PC-3 (cell line): ENCODE measurements around the gene CFAP126. TPM values are rescaled to one million over a fixed set of nuclear protein-coding genes. Genes with fewer than 3 reads are reported as not detected.
"Not testable (repeated sequence)": the region's sequence is repeated elsewhere in the genome, so short reads cannot be mapped to it uniquely, and the experiment has no call there.

Experiments used
- ATAC-seq: fragments of 200-7000 bp; cut with Tn5 transposase; 2 replicates; pipeline ENCODE4 v1.9.1; 2020; ENCODE audit warnings: mild to moderate bottlenecking, moderate library complexity
- BruUV-seq: library from RNA; stranded (reverse); fragments of 400-500 nt; replicated peaks from 2 replicates; lab custom pipeline; 2021; lab: Mats Ljungman, UMichigan
- CTCF ChIA-PET: fragments of 300-600 bp; sonication (Branson Sonifier 250); formaldehyde crosslinking; loops from one replicate; lab custom pipeline; 2022; ENCODE audit warnings: antibody characterized with exemption; lab: Charles Lee
- POLR2A ChIA-PET: fragments of 300-600 bp; sonication (Branson Sonifier 250); formaldehyde crosslinking; loops from one replicate; lab custom pipeline; 2022; ENCODE audit warnings: antibody characterized with exemption; ENCODE audit not compliant: unreplicated experiment; lab: Charles Lee
- DNase-seq: peaks from one replicate; pipeline ENCODE4 v3.0.0-alpha.2; 2015
- H2AFZ ChIP-seq: fragments of 300-600 bp; sonication (generic); 2 replicates; pipeline ENCODE4 v1.6.0; 2016; ENCODE audit warnings: antibody characterized with exemption, low read length
- H3F3A ChIP-seq: fragments of 300-600 bp; sonication (generic); one replicate; pipeline ENCODE4 v1.6.0; 2017; ENCODE audit warnings: antibody characterized with exemption, low read length, control low read depth, mild to moderate bottlenecking; ENCODE audit not compliant: unreplicated experiment
- H3K27ac ChIP-seq: fragments of 300-600 bp; sonication (generic); 2 replicates; pipeline ENCODE4 v1.5.1; 2016; ENCODE audit warnings: mild to moderate bottlenecking, low read length
- H3K27me3 ChIP-seq: fragments of 300-600 bp; sonication (generic); 2 replicates; pipeline ENCODE4 v1.6.1; 2016; ENCODE audit warnings: low read length, mixed read lengths
- H3K36me3 ChIP-seq: fragments of 300-600 bp; sonication (generic); 2 replicates; pipeline ENCODE4 v1.6.1; 2016; ENCODE audit warnings: low read depth, mixed run types, low read length, mixed read lengths
- H3K4me1 ChIP-seq: fragments of 300-600 bp; sonication (generic); 2 replicates; pipeline ENCODE4 v1.5.1; 2016; ENCODE audit warnings: low read length; ENCODE audit not compliant: insufficient read depth
- H3K4me2 ChIP-seq: fragments of 300-600 bp; sonication (generic); 2 replicates; pipeline ENCODE4 v1.6.0; 2016; ENCODE audit warnings: low read length
- H3K4me3 ChIP-seq: fragments of 300-600 bp; sonication (generic); 2 replicates; pipeline ENCODE4 v1.5.1; 2016; ENCODE audit warnings: mild to moderate bottlenecking, low read length, mixed read lengths
- H3K79me2 ChIP-seq: fragments of 300-600 bp; sonication (generic); 2 replicates; pipeline ENCODE4 v1.6.1; 2017; ENCODE audit warnings: low read length, mixed read lengths
- H3K9ac ChIP-seq: fragments of 300-600 bp; sonication (generic); 2 replicates; pipeline ENCODE4 v1.6.0; 2016; ENCODE audit warnings: mild to moderate bottlenecking, low read length
- H3K9me2 ChIP-seq: fragments of 300-600 bp; sonication (generic); replicated peaks from 2 replicates; pipeline ENCODE4 v1.6.1; 2016; ENCODE audit warnings: mixed run types, low read length, mixed read lengths
- H3K9me3 ChIP-seq: fragments of 300-600 bp; sonication (generic); 2 replicates; pipeline ENCODE4 v1.6.1; 2016; ENCODE audit warnings: low read length, mixed read lengths
- H4K20me1 ChIP-seq: fragments of 300-600 bp; sonication (generic); 2 replicates; pipeline ENCODE4 v1.6.1; 2016; ENCODE audit warnings: low read length, mixed read lengths
- CTCF ChIP-seq: fragments of 300-600 bp; sonication (generic); conservative IDR thresholded peaks from 2 replicates; pipeline ENCODE4 v1.5.1; 2017; ENCODE audit warnings: antibody characterized with exemption, low read depth, mild to moderate bottlenecking, low read length
- EZH2 ChIP-seq: fragments of 300-600 bp; sonication (generic); IDR thresholded peaks from one replicate; pipeline ENCODE4 v1.6.1; 2017; ENCODE audit warnings: antibody characterized with exemption, mild to moderate bottlenecking, low read length; ENCODE audit not compliant: unreplicated experiment
- EZH2phosphoT487 ChIP-seq: fragments of 300-600 bp; sonication (generic); IDR thresholded peaks from 2 replicates; pipeline ENCODE4 v1.6.1; 2018; ENCODE audit warnings: mild to moderate bottlenecking, antibody characterized with exemption, low read length, borderline replicate concordance
- intact Hi-C: fragments of 100-400 bp; cut with micrococcal nuclease; formaldehyde crosslinking; loops from 2 replicates; pipeline ENCODE4 v1.9.0; 2023
- total RNA-seq: library from RNA; depleted of rRNA; stranded (reverse); fragments of >200 nt; gene quantifications from 2 replicates; pipeline ENCODE4 v1.2.3, GENCODE V29; 2014

CFAP126 gene
- total RNA-seq, 1 experiment from 2014 or later = not detected

- POLR2A ChIA-PET = no interaction called here
Measured at GRCh38 chr1:161408429-161409052, 40.9 kb upstream of the CFAP126 start.

GRCh38 chr1:161407451-161407985 is 39.8 kb upstream of the CFAP126 start:
- H3K4me3 ChIP-seq = no peak overlapping the region
- ChIA-PET CTCF (no interaction called here), POLR2A (no interaction called here)
- no TSS peak for BruUV-seq
- H3K79me2 ChIP-seq = no peaks in the 10 kb centered on the region
- no peaks in the 10 kb centered on the region for H3F3A ChIP-seq
- no peaks in the 10 kb centered on the region for H3K9me2 ChIP-seq
- intact Hi-C loops = no loop called here
- H3K36me3 ChIP-seq = no peaks in the 10 kb centered on the region
- no peak overlapping the region for H3K4me2 ChIP-seq
- H3K27ac ChIP-seq = no peak overlapping the region
- H3K9ac ChIP-seq = no peak overlapping the region
- H3K4me1 ChIP-seq = peaks cover 11% of the 10 kb centered on the region
- no peaks in the 10 kb centered on the region for H3K9me3 ChIP-seq
- DNase-seq = no peak
- H3K27me3 ChIP-seq = no peaks in the 10 kb centered on the region
- no peak for ATAC-seq
- TF ChIP-seq CTCF (no peak), EZH2phosphoT487 (no peak), EZH2 (no peak)
- no peaks in the 10 kb centered on the region for H4K20me1 ChIP-seq
- H2AFZ ChIP-seq = no peak overlapping the region

More at GRCh38 chr1:161408429-161409052, 40.9 kb upstream of the CFAP126 start:
- no peaks in the 10 kb centered on the region for H3K27me3 ChIP-seq
- CTCF ChIA-PET = no interaction called here
- no peaks in the 10 kb centered on the region for H4K20me1 ChIP-seq
- H3K9ac ChIP-seq = no peak overlapping the region
- no peak overlapping the region for H2AFZ ChIP-seq
- no peak for DNase-seq
- intact Hi-C loops = no loop called here
- no TSS peak for BruUV-seq
- no peak for TF ChIP-seq EZH2
- TF ChIP-seq CTCF = no peak
- TF ChIP-seq EZH2phosphoT487 = no peak
- ATAC-seq = no peak
- peaks cover under 1% of the 10 kb centered on the region; the same call in 1 of the 2 replicates for H3K4me1 ChIP-seq
- H3K36me3 ChIP-seq = no peaks in the 10 kb centered on the region
- no peak overlapping the region for H3K4me2 ChIP-seq
- H3K4me3 ChIP-seq = no peak overlapping the region
- H3K79me2 ChIP-seq = no peaks in the 10 kb centered on the region
- no peaks in the 10 kb centered on the region for H3F3A ChIP-seq
- no peaks in the 10 kb centered on the region for H3K9me3 ChIP-seq
- no peaks in the 10 kb centered on the region for H3K9me2 ChIP-seq
- no peak overlapping the region for H3K27ac ChIP-seq

DNA sequence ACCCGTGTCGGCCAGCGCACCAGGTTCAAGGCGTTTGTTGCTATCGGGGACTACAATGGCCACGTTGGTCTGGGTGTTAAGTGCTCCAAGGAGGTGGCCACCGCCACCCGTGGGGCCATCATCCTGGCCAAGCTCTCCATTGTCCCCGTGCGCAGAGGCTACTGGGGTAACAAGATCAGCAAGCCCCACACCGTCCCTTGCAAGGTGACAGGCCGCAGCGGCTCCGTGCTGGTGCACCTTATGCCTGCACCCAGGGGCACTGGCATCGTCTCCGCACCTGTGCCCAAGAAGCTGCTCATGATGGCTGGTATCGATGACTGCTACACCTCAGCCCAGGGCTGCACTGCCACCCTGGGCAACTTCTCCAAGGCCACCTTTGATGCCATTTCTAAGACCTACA is 38.9 kb upstream of the CFAP126 start:
- H3K27ac ChIP-seq, H3K9me2 ChIP-seq, BruUV-seq, DNase-seq, POLR2A ChIA-PET, H3K79me2 ChIP-seq, H2AFZ ChIP-seq, ATAC-seq, H3K36me3 ChIP-seq, H3K27me3 ChIP-seq, H3K9me3 ChIP-seq, H3K4me3 ChIP-seq, CTCF ChIA-PET, H3K9ac ChIP-seq, H3K4me2 ChIP-seq, H4K20me1 ChIP-seq, H3F3A ChIP-seq, intact Hi-C loops: not testable (repeated sequence)
- peaks cover 20% of the 10 kb centered on the region for H3K4me1 ChIP-seq
